B cell (primary cell): ENCODE data around the gene IL36G. TPM values are rescaled to one million over a fixed set of nuclear protein-coding genes. Genes with fewer than 3 reads are reported as not detected.

Experiments
- ATAC-seq: fragments of 200-7000 bp; cut with Tn5 transposase; one replicate; pipeline ENCODE4 v1.10.0; 2021; ENCODE audit warnings: low read depth, mild to moderate bottlenecking, moderate number of reproducible peaks, moderate library complexity
- CTCF ChIA-PET: fragments of 350-600 bp; sonication (Branson Sonifier 250); formaldehyde crosslinking; loops from one replicate; lab custom pipeline; 2021; ENCODE audit warnings: antibody characterized with exemption, inconsistent platforms; lab: Charles Lee
- POLR2A ChIA-PET: fragments of 350-600 bp; sonication (Branson Sonifier 250); formaldehyde crosslinking; loops from one replicate; lab custom pipeline; 2021; ENCODE audit warnings: antibody characterized with exemption; lab: Charles Lee
- DNase-seq: peaks from one replicate; pipeline ENCODE4 v3.0.0; 2013
- H2AFZ ChIP-seq: 2 replicates; pipeline ENCODE4 v1.6.1; 2012; ENCODE audit warnings: mild to moderate bottlenecking, low read depth, low read length; ENCODE audit not compliant: insufficient read depth, poor library complexity, severe bottlenecking
- H3K27ac ChIP-seq, 2 donors: 1 replicate in 1 of 2; 2 replicates in 1 of 2; pipeline ENCODE4 v1.5.1; 2012 to 2013; ENCODE audit warnings: low read length in 2 of 2, mild to moderate bottlenecking in 2 of 2, moderate library complexity in 1 of 2
- H3K27me3 ChIP-seq, 4 experiments: fragments of 200-600 bp in 1 of 4; sonication (generic) in 1 of 4; replicated peaks in 1 of 4; 1 replicate in 2 of 4; 2 replicates in 2 of 4; pipeline versions ENCODE4 v1.6.1 to v1.7.0; 2013 to 2016; ENCODE audit warnings: low read length in 3 of 4, mild to moderate bottlenecking in 2 of 4, mixed read lengths in 1 of 4, moderate library complexity in 1 of 4; ENCODE audit not compliant: insufficient read depth in 4 of 4, control insufficient read depth in 3 of 4; ENCODE audit errors: control extremely low read depth in 1 of 4
- H3K36me3 ChIP-seq, 2 experiments: replicated peaks in 1 of 2; 1 replicate in 1 of 2; 2 replicates in 1 of 2; pipeline versions ENCODE4 v1.6.1 to v1.7.1; 2013; ENCODE audit warnings: low read length in 1 of 2; ENCODE audit not compliant: insufficient read depth in 2 of 2, control insufficient read depth in 1 of 2; ENCODE audit errors: control extremely low read depth in 1 of 2, extremely low read depth in 1 of 2
- H3K4me1 ChIP-seq, 2 donors: fragments of 200-600 bp in 1 of 2; sonication (generic) in 1 of 2; 1 replicate in 1 of 2; 2 replicates in 1 of 2; pipeline versions ENCODE4 v1.5.1 to v1.6.1; 2013 to 2017; ENCODE audit warnings: low read length in 2 of 2; ENCODE audit not compliant: control insufficient read depth in 2 of 2, insufficient read depth in 2 of 2
- H3K4me2 ChIP-seq: replicated peaks from 2 replicates; pipeline ENCODE3; 2012; ENCODE audit warnings: mild to moderate bottlenecking, low read depth, low read length; ENCODE audit not compliant: poor library complexity, severe bottlenecking
- H3K4me3 ChIP-seq, 5 experiments: fragments of 200-600 bp in 1 of 5; sonication (generic) in 1 of 5; 1 replicate in 3 of 5; 2 replicates in 2 of 5; pipeline versions ENCODE4 v1.5.1 to v1.7.0; 2011 to 2016; ENCODE audit warnings: low read length in 4 of 5, mild to moderate bottlenecking in 4 of 5, low read depth in 2 of 5, control low read depth in 1 of 5, moderate library complexity in 1 of 5; ENCODE audit not compliant: insufficient read depth in 1 of 5; ENCODE audit errors: control extremely low read depth in 1 of 5, extremely low read depth in 1 of 5
- H3K79me2 ChIP-seq: fragments of 200-600 bp; sonication (generic); one replicate; pipeline ENCODE4 v1.6.0; 2016; ENCODE audit warnings: low read length; ENCODE audit not compliant: control insufficient read depth, insufficient read depth
- H3K9ac ChIP-seq: fragments of 200-600 bp; sonication (generic); 2 replicates; pipeline ENCODE4 v1.6.1; 2017; ENCODE audit warnings: mild to moderate bottlenecking, low read length, moderate library complexity
- H3K9me3 ChIP-seq, 3 donors: one replicate each; pipeline versions ENCODE4 v1.6.1 to v1.7.1; 2013; ENCODE audit warnings: low read length in 2 of 3; ENCODE audit not compliant: control insufficient read depth in 2 of 3, insufficient read depth in 1 of 3; ENCODE audit errors: control extremely low read depth in 1 of 3
- H4K20me1 ChIP-seq: 2 replicates; pipeline ENCODE4 v1.6.0; 2012; ENCODE audit warnings: mild to moderate bottlenecking, low read length; ENCODE audit not compliant: insufficient read depth, control insufficient read depth, poor library complexity, severe bottlenecking
- H3K27ac Mint-ChIP-seq: one replicate; pipeline ENCODE4 v1.8.0; 2021; ENCODE audit warnings: mixed read lengths
- H3K27me3 Mint-ChIP-seq: one replicate; pipeline ENCODE4 v1.8.0; 2021; ENCODE audit warnings: mixed read lengths
- H3K4me1 Mint-ChIP-seq: one replicate; pipeline ENCODE4 v1.8.0; 2021; ENCODE audit warnings: mixed read lengths
- H3K4me3 Mint-ChIP-seq: one replicate; pipeline ENCODE4 v1.8.0; 2021; ENCODE audit warnings: mixed read lengths
- H3K9me3 Mint-ChIP-seq: one replicate; pipeline ENCODE4 v1.8.0; 2022; ENCODE audit warnings: mixed read lengths; ENCODE audit not compliant: insufficient read depth
- EZH2 ChIP-seq: IDR thresholded peaks from 2 replicates; pipeline ENCODE4 v1.6.1; 2012; ENCODE audit warnings: borderline replicate concordance, low read depth, mild to moderate bottlenecking, moderate library complexity, low read length; ENCODE audit not compliant: insufficient read depth, poor library complexity, severe bottlenecking
- WGBS: methylation state at CpG from one replicate; pipeline ENCODE4 v1.1.5; 2013; ENCODE audit warnings: missing lambda C conversion rate; ENCODE audit not compliant: insufficient coverage; 5-methylcytosine and 5-hydroxymethylcytosine counted together
- intact Hi-C: fragments of 100-400 bp; cut with micrococcal nuclease; formaldehyde crosslinking; loops from one replicate; pipeline ENCODE4 v1.10.0; 2022
- polyA plus RNA-seq: library from polyadenylated mRNA; depleted of rRNA; stranded (reverse); fragments of >200 nt; gene quantifications from 2 replicates; pipeline ENCODE4 v1.2.3, GENCODE V29; 2012
- total RNA-seq, 2 donors: library from RNA; stranded (reverse); fragments of 120-200 nt in 1 of 2; gene quantifications; 1 replicate in 1 of 2; 2 replicates in 1 of 2; pipeline versions ENCODE4 v1.2.3 to v1.2.4, GENCODE V29; 2013 to 2022
- TF ChIP-seq, protein P1 (sequence below): fragments of 200-600 bp; IDR thresholded peaks from one replicate; pipeline ENCODE4 v1.8.0; 2022; ENCODE audit warnings: antibody characterized with exemption, mild to moderate bottlenecking

IL36G gene
- total and polyA plus RNA-seq, 2 donors (not counting 1 experiment from before 2014, with no cell fraction given) = not detected

DNA sequence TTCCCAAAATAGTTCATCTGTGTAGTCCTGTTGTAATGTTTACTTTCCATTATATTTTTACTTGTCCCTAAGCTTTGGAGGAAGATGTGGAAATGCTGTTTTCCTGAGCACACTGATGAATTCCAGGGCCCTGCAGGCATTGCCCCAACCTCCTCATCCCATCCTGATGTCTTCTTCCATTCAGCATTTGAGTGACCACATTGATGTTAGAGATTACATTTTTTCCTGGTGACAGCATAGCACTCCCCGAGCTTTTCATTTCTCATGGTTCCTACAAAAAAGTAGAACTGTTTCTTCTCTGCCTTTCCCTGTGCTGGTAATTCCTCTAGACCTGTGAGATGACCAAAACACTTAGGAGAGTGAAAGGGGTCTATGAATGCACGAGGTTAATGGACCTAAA lies 32.3 kb downstream of the IL36G start:
- ATAC-seq (no peak), DNase-seq (no peak)
- Histone ChIP-seq H3K4me1 (no peaks in the 10 kb centered on the region), H3K79me2 (no peaks in the 10 kb centered on the region), H3K4me2 (no peak overlapping the region), H4K20me1 (no peaks in the 10 kb centered on the region), H3K9me3 (no peaks in the 10 kb centered on the region), H3K36me3 (no peaks in the 10 kb centered on the region), H3K27ac (no peak overlapping the region), H3K9ac (no peak overlapping the region), H2AFZ (no peak overlapping the region), H3K27me3 (peaks cover 0 to 2% (median 0%) of the 10 kb centered on the region in 4 experiments), H3K4me3 (no peak overlapping the region)
- intact Hi-C loops = no loop called here
- CTCF ChIA-PET = no interaction called here
- H3K27ac Mint-ChIP-seq = no peak overlapping the region
- TF ChIP-seq, protein P1, sequence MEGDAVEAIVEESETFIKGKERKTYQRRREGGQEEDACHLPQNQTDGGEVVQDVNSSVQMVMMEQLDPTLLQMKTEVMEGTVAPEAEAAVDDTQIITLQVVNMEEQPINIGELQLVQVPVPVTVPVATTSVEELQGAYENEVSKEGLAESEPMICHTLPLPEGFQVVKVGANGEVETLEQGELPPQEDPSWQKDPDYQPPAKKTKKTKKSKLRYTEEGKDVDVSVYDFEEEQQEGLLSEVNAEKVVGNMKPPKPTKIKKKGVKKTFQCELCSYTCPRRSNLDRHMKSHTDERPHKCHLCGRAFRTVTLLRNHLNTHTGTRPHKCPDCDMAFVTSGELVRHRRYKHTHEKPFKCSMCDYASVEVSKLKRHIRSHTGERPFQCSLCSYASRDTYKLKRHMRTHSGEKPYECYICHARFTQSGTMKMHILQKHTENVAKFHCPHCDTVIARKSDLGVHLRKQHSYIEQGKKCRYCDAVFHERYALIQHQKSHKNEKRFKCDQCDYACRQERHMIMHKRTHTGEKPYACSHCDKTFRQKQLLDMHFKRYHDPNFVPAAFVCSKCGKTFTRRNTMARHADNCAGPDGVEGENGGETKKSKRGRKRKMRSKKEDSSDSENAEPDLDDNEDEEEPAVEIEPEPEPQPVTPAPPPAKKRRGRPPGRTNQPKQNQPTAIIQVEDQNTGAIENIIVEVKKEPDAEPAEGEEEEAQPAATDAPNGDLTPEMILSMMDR = no peak
- no peak for TF ChIP-seq EZH2
- H3K4me3 Mint-ChIP-seq = no peak overlapping the region
- H3K9me3 Mint-ChIP-seq = no peaks in the 10 kb centered on the region
- H3K4me1 Mint-ChIP-seq = no peaks in the 10 kb centered on the region
- H3K27me3 Mint-ChIP-seq = peaks cover 38% of the 10 kb centered on the region
- POLR2A ChIA-PET = no interaction called here
- no CpG with 5 or more reads among the region's 2 CpGs for WGBS

DNA sequence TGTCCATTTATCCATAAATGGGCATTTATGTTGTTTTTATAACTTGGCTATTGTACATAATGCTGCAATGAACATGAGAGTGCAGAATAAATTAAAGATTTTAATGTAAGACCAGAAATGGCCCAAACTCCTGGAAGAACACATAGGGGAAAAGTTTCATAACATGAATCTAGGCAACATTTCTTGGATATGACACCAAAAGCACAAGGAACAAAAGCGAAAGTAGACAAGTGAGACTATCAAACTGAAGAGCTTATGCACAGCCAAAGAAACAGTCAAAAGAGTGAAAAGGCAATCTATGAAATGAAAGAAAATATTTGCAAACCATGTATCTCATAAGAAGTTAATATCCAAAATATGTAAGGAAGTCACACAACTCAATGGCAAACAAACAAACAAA lies 33.3 kb downstream of the IL36G start:
- Mint-ChIP-seq H3K9me3 (no peaks in the 10 kb centered on the region), H3K27ac (no peak overlapping the region), H3K4me1 (no peaks in the 10 kb centered on the region), H3K27me3 (peaks cover 33% of the 10 kb centered on the region), H3K4me3 (no peak overlapping the region)
- H3K36me3 ChIP-seq = no peaks in the 10 kb centered on the region
- H3K27ac ChIP-seq = no peak overlapping the region
- no peak overlapping the region for H3K4me2 ChIP-seq
- H3K9ac ChIP-seq = no peak overlapping the region
- no peaks in the 10 kb centered on the region for H3K79me2 ChIP-seq
- H3K27me3 ChIP-seq = peaks cover 0 to 2% (median 0%) of the 10 kb centered on the region in 4 experiments
- no peaks in the 10 kb centered on the region for H4K20me1 ChIP-seq
- no peak for DNase-seq
- intact Hi-C loops = no loop called here
- no CpG with 5 or more reads among the region's 1 CpG for WGBS
- TF ChIP-seq, protein P1 = no peak
- no peak for TF ChIP-seq EZH2
- ATAC-seq = no peak
- H3K9me3 ChIP-seq = no peaks in the 10 kb centered on the region
- POLR2A ChIA-PET = no interaction called here
- H3K4me1 ChIP-seq = no peaks in the 10 kb centered on the region
- CTCF ChIA-PET = no interaction called here
- no peak overlapping the region for H2AFZ ChIP-seq
- H3K4me3 ChIP-seq = no peak overlapping the region
